HK-2 (cell line): ENCODE data around the gene CDK18.

ENCODE experiments used
- DNase-seq: peaks from one replicate; pipeline ENCODE4 v3.0.0-alpha.2; 2018; ENCODE audit not compliant: unreplicated experiment

Gene CDK18

DNA sequence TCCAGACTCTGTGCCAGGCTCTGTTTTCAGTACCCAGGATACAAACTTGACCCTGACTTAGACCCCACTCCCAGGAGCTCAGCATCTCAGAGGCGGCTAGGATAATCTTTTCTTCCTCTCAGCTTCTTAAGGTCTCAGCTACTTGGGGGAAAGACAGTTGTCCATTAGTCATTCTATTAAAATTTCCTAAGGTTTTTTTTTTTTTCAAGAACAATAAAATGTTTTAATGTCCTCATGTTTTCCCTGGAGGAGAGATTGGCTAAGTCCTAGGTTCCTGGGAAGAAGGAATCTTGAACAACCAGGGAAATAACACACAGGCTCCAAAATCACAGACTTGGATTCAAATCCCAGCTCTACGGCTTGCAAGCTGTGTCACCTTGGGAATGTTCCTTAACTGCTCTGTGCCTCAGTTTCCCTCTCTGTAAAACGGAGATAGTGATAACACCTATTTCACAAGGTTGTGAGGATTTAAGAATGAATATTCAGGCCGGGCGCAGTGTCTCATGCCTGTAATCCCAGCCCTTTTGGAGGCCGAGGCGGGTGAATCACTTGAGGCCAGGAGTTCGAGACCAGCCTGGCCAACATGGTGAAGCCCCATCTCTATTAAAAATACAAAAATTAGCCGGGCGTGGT, 33.0 kb downstream of the CDK18 start:
- no peak for DNase-seq

DNA sequence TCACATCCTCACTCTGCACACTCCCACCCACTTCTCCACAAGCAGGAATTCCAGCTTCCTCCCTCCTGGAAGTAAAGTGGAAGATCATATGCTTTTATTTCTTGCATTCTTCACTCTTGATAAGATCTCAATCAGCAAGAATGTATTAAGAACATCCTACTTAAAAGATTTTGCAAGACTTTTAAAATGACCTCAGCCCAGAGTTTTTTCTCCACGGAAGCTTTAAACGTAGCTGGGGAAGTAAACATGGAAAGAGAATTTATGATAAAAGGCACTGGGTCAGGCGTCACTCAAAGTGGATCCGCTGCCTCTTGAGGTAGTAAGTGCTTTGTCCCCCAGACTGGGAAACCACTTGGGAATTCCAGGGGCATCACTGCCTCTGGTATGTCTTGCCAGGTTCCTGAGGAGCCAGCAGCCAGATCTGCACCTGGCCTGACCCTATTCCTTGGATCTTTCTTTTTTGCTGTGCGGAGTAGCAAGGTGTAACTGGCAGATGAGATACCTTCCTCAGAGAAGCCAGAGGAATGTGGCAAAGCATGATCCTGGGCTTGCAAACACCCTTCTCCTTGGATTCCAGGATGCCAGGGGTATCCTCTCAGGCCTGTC, 33.9 kb downstream of the CDK18 start:
- no peak for DNase-seq

DNA sequence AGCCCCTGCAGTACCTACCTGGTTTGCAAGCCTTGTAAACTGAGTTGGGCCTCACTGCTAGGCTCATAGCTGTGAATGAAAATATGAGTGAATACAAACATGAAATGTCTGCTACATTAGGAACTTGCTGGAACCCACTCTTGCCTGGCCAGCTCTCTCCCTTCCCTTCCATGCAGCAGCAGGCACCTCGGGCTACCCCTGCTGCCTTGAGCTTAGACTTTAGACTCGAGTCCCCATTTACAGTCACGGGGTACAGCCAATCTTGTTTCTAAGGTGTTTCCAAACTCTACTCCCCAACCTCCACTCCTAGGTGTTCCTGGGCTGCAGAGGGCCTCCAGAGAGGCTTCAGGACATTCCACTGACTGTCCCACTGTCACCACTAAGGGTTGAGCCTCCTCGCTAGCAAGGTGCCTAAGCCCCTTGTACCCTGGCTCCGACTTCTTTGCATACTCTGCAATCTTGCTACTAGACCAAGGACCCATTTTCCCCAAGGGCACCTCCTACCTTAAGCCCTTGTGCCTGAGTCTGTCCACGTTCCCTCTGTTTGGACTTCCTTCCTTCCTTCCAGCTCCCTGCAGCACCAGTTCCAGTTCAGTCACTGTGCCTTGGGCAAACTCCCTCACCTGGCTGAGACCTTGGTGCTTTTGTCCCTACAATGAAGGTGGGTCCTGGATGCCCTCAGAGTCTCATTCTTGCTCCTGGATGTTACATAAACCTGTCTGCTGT, 36.9 kb downstream of the CDK18 start:
- DNase-seq = no peak

DNA sequence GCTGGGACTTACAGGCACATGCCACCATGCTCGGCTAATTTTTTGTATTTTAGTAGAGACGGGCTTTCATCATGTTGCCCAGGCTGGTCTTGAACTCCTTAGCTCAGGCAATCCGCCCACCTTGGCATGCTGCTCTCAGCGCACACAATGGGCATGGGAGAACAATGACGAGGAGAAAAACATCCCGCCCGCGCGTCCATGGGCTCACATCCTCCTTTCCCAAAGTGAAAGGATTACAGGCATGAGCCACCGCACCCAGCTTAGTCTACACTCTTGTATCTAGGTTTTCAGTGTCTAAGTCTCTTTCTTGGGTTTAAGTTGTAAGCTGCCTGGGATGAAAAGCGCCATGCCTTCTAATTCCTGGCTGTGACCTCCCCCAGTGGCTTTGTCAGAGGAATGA, 37.9 kb downstream of the CDK18 start:
- no peak for DNase-seq

DNA sequence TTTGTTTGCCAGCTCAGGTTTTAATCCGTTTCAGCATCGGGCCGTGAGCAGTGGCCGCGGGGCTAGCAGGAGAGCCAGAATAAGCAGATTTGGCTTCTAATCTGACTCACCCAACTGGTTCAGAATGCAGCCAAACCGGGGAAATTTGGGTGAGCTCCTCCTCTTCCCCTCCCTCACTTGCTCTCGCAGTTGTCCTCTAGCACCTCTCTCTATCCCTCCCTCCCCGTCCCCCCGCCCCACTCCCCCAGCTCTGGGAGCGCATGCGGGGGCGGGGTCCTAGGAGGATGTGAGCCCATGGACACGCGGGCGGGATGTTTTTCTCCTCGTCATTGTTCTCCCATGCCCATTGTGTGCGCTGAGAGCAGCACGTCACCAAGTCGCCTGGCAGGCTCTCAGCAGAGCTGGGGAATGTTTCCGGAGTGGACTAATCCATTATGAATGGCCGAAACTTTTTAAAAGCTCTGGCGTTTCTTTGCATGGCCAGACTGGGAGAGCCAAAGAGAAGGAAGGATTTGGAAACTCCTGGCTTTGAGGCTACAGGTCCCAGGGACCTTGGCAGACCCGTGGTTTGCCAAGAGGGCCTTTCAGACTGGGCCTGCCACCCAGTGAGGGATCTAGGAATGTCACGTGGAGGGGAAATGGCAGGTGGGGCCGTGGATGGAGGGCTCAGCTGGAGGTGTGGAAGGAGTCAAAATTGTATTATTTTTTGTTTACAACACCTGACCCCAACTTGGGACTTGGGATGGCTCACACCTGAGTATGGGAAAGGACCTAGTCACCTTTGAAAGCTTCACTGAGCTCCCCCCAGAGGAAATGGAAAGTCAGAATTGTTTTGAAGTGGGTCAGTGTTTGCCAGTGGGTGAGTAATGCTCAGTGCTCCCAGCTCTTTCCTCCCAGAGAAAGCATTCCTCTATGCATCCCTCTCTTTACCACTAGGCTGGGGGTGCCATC, 39.2 kb downstream of the CDK18 start:
- no peak for DNase-seq

DNA sequence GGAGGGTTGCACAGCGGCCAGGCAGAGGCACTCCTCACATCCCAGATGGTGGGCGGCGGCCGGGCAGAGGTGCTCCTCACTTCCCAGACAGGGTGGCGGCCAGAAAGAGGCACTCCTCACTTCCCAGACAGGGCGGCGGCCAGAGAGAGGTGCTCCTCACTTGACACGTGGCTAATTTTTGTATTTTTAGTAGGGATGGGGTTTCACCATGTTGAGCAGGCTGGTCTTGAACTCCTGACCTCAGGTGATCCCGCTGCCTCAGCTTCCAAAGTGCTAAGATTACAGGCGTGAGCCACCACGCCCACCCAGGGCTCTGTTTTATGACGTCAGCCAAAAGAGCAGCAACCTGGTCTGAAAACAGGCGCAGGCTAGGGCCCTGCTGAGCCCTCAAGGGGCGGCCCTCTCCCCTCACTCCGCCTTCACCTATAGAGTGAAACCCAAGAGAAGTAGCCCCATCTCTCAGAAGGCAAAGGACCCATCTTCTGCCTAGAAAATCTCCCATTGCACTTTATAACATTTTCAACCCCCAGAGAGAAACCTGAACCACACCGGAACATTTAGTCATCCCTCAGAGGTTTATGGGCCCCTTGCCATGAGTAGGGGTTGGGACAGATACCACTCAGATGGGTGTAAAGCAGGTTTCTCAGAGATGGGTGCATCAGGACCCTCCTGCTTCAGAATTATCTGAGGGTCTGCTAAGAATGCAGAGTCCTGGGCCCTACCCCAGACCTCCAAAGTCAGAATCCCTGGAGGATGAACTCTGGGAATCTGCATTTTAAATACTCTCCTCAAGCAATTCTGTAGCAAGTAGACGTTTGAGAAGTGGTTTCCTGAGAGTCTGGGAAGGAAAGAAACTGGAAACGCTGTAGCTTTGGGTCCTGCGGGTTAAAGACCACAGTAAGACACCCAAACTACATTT, 40.8 kb downstream of the CDK18 start:
- no peak for DNase-seq

DNA sequence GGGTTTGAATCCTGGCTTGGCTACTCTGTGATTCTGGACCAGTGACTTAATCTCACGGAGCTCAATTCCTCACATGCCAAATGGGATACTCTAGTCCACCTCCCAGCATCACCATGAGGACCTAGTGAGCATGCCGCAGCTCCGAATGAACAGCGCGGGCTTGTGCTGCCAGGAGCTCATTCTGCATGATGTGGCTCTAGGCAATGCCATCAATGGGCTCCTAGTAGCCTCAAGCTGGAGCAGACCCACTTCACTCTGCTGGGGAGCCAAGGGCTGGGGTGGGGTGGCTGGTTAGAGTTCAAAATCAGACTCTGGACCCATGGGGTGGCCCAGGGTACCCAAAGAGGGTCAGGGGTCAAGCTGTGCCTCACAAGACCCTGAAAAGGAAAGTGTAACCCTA, 41.5 kb downstream of the CDK18 start:
- no peak for DNase-seq

DNA sequence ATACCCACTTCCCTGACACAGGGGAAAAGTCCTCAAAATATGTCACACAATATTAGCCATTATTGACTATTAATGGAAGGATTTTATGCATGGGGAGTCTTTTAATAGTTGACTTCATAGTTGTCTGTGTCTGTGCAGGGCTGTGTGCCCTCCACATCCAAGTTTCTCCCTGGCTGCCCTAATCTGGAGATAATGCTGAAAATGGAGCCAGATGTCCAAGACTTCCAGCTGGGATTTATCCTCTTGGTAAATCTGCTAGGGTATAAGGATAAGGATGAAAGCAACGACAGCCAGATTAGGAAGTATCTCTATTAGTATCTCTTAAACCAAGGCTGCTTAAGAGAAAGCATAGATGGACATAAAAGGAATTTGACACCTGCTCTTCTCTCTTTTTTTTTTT, 42.1 kb downstream of the CDK18 start:
- DNase-seq = no peak

DNA sequence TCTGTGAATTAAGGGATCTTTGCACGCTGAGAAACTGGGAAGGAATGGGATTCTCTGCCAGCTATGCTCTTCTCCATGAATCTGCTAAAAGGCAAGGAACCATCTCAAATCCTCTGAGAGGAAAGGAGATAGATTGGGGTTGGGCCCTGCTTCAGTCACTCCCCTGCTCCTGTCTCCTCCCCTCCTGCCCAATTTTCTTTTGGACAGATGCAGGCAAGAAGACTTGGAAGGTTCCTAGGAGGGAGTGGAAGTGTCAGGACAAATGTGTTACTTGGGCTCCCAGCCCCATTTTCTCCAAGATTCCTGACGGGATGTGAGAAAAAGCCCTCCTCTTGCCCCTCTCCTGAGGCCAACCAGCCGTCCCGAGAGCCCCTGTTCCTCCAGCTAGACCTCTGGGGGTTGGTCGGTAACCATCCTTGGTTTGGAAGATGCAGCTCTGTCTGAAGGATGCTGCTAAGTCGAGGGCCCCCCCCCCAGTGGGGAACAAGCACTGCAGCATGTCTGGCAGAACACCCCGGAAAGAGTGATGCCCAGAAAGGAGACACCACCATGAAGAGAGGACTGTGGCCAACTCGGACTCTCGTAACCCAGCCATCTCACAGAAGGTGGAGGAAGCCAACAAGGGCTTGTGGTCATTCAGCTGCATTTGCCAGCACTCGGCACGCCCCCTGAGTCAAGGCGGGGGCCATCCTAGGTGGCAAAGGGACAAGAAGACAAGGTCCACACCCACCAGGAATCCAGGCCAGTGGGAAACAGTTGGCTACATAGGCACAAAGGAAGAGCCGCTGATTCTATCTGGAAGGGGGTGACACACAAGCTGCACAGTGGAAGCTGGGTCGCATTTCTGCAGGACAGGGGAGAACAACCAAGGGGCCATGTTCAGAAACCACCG, 43.7 kb downstream of the CDK18 start:
- no peak for DNase-seq

DNA sequence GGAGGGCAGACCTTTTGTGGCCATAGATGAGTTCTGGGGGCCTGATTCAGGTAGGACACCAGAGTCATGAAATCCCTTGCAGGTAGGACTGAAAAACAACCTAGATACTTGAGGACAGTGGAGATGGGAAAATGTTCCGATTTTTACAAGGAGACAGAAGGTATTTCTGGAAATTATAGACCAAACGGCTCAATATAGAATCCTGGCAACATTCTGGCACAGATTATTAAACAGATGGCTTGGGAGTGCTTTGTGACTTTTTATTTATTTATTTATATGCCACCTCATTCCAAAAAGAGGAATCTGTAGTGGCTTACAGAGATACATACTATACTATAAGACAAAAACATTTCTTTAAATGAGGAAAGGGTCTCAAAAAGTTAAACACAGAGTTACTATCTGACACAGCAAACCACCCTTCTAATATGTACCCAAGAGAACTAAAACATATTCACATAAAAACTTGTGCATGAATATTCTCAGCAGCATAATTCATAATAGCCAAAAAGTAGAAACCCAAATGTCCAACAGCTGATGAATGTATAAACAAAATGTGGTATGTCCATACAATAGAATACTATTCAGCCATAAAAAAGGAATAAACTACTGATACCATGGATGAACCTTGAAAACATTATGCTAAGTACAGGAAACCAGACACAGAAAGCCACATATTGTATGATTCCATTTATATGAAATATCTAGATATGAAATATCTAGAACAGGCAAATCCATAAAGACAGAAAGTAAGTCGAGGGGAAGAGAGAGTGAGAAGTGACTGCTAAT, 49.8 kb downstream of the CDK18 start:
- no peak for DNase-seq

DNA sequence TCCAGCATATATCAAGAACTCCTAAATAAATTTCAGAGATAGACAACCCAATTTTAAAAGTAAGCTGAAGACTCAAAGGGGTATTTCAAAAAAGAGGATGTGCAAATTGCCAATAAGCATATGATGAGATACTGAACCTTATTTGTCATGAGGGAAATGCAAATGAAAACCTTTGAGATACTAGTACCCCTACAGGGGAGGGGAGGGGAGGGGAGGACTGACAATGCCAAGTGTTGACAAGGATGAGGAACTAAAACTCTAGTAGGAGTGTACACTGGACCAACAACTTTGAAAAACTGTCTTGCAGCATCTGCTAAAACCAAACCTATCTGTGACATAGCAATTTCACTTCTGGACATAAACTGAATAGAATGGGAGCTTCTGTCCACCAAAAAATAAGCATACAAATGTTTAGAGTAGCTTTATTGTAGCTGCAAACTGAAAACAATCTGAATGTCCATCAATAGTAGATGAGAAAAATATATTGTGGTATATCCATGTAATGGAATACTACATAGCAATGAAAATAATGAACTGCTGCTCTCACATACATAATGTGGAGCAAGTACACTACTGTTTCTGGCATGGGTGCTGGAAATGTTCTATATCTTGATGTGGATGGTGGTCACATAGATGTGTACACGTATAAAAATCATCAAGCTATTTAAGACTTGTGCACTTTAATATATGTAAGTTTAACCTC, 57.2 kb downstream of the CDK18 start:
- DNase-seq = no peak

DNA sequence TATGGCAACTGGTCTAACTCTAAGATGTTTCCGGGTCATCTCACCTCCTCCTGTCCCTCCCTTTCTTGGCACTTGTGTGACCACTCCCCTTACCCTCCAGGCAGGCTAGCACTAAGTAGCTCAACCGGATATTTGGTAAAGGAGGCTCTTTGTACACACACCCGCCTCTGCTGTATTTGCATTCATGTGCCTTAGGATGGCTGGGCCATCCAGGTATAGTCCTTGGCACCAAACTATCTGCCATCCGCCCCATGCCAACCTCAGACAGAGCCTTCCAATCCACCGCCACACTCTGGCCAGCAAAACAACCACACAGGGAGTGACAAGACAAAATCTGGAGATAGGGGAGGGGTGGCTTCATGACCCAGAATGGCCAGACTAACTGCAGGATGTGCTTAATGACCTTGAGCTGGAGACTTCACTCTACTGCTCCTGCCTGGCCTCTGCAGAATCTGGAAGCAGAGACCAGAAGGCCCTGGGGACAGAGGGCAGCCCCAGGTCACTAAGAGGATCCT, 59.5 kb downstream of the CDK18 start:
- DNase-seq = no peak

DNA sequence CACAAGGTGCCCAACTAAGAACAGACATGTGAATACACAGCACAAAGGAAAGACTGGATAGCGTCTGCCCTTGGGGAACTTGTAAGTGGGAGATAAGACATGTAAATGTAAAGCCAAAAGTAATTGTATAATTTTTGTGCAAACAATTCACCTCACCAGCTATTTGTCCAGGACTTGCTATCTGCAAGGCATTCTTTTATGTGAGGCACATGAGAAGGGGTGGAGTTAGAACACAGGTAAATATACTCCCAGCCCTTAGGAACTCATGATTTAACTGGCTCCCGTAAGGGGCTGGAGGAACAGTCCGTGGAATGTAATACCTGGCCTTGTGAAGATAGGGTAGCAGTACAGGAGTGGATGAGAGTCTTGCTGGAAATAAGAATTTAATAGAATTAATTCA, 61.3 kb downstream of the CDK18 start:
- DNase-seq = no peak

DNA sequence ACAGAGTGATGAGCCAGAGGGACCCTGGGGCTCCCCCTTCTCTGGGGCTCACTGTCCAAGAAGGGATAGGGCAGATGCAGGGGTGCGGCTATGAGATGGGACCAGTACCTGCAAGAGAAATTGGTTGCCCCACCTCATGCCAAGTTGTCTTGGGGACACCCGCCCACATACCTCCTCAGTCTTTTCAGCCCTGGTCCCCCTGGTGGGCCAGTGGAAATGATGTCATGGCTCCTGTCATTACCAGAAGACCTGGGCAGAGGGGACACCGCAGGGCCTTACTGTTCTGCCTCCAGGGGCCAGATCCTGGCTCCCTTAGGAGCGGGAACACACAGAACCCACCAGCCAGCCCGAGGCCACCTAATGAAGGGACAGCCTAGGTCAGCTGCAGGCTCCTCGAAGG, 63.2 kb downstream of the CDK18 start:
- no peak for DNase-seq

DNA sequence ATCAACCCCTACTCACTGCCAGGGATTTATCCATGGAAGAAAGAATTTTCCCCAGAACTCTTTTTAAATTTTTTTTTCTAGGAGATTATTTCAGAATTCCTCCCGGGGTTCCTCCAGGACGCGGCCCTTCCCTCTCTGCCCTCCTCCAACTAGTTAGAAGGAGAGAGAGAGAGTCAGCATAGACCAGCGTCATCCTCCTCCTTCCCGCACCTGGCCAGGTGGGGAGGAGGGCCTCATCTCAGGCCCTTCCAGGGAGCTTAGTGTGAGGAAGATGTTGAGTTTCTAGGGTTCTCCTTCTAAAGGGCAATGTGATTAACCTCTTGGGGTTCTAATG, 63.6 kb downstream of the CDK18 start:
- no peak for DNase-seq

DNA sequence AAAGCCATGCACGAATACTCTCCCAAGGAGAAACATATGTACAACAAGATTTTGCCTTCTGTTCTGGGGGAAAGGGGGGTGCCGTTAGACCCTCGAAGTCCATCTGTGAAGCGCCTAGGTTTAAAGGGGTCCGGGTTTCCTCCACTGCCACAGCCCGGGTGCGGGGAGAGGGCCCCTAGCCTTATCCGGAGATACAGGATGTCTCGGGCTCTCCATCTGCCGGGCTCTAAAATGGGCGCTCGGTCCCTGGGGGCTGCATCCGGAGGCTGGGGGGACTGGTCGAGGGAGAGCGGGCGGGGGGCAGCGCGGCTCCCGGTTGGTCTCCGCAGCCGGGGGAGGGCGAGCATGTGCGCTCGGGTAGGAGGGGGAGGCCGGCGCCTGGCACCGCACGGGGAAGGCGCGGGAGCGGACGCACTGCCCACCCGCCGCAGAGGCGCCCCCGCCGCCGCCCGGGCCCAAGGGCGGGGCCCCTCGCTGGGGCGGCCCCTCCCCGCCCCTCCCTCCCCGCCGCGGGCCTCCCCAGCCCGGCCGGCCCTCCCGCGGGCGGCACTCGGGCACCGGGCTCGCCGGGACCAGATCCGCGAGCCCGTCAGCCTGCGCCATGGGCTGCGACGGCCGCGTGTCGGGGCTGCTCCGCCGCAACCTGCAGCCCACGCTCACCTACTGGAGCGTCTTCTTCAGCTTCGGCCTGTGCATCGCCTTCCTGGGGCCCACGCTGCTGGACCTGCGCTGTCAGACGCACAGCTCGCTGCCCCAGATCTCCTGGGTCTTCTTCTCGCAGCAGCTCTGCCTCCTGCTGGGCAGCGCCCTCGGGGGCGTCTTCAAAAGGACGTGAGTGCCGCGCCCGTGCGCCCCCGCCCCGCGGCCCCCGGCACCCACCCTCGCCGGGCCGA, 64.2 kb downstream of the CDK18 start:
- DNase-seq = no peak

DNA sequence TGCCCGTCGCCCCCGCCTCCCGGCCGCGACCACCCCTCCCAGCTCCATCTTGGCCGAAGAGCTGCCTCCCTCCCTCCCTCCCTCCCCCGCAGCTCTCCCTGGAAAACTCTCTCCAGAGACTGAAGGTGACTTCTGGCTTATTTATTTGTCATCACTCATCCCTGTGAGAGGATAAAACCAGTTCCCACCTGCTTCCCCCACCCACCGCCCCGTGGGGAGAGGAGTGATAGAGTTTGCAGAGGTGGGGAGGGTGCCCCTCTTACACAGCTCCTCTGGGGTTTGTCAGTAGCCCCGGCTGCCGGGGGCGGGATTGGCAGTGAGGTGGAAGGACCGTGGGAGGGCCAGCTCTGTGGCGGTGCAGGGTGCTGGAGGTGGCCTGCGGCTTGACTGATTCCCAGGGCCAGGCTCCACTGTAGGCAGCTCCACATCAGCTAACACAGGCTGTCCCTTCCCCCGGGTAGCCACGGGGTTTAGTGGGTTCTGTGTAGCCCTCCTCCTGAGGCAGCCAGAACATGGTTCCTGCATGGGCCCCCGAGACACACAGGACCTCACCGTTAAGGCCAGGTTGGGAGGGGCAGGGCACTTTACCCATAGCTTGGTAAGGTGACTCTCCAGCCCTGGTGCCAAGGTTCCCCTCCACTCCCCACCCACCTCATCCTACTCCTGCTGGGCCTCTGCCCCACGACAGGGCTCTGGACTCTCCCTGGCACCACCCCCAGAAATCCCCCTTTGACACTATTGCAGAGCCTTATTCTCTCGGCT, 65.1 kb downstream of the CDK18 start:
- no peak for DNase-seq
